CD14-positive monocyte (primary cell): ENCODE data around the gene IGFBP2. TPM values are rescaled to one million over a fixed set of nuclear protein-coding genes. Genes with fewer than 3 reads are reported as not detected.

ENCODE experiments used
- DNase-seq, 3 donors: peaks; one replicate each; pipeline ENCODE4 v3.0.0-alpha.2; 2011 to 2022
- H2AFZ ChIP-seq: 2 replicates; pipeline ENCODE4 v1.6.0; 2012; ENCODE audit warnings: mild to moderate bottlenecking, low read depth, low read length, inconsistent platforms; ENCODE audit not compliant: insufficient read depth, poor library complexity, severe bottlenecking
- H3K27ac ChIP-seq, 2 donors: 1 replicate in 1 of 2; 2 replicates in 1 of 2; pipeline ENCODE4 v1.5.1; 2012 to 2013; ENCODE audit warnings: low read length in 2 of 2, control low read depth in 1 of 2, inconsistent platforms in 1 of 2, low read depth in 1 of 2, mild to moderate bottlenecking in 1 of 2
- H3K27me3 ChIP-seq, 2 donors: one replicate each; pipeline versions ENCODE4 v1.6.0 to v1.6.1; 2011 to 2013; ENCODE audit warnings: low read length in 2 of 2; ENCODE audit not compliant: control insufficient read depth in 2 of 2, insufficient read depth in 2 of 2
- H3K36me3 ChIP-seq, 2 donors: replicated peaks in 1 of 2; 1 replicate in 1 of 2; 2 replicates in 1 of 2; pipeline versions ENCODE4 v1.5.1 to v1.6.1; 2012 to 2013; ENCODE audit warnings: low read length in 2 of 2, control low read depth in 1 of 2, inconsistent platforms in 1 of 2, mild to moderate bottlenecking in 1 of 2; ENCODE audit not compliant: insufficient read depth in 2 of 2, control insufficient read depth in 1 of 2
- H3K4me1 ChIP-seq, 2 donors: 1 replicate in 1 of 2; 2 replicates in 1 of 2; pipeline versions ENCODE4 v1.5.1 to v1.6.1; 2012 to 2013; ENCODE audit warnings: low read length in 2 of 2, control low read depth in 1 of 2, inconsistent platforms in 1 of 2, mild to moderate bottlenecking in 1 of 2, moderate library complexity in 1 of 2; ENCODE audit not compliant: insufficient read depth in 2 of 2, control insufficient read depth in 1 of 2
- H3K4me2 ChIP-seq: replicated peaks from 2 replicates; pipeline ENCODE3; 2012; ENCODE audit warnings: low read length, moderate library complexity, mild to moderate bottlenecking; ENCODE audit not compliant: poor library complexity, severe bottlenecking; ENCODE audit errors: extremely low read depth
- H3K4me3 ChIP-seq, 3 experiments: fragments of 200-600 bp in 1 of 3; sonication (generic) in 1 of 3; replicated peaks in 1 of 3; 1 replicate in 2 of 3; 2 replicates in 1 of 3; pipeline ENCODE4 v1.5.1; 2011 to 2013; ENCODE audit warnings: low read length in 3 of 3, mild to moderate bottlenecking in 3 of 3, control low read depth in 2 of 3, low read depth in 2 of 3, inconsistent platforms in 1 of 3, moderate library complexity in 1 of 3
- H3K79me2 ChIP-seq: 2 replicates; pipeline ENCODE4 v1.6.0; 2012; ENCODE audit warnings: mild to moderate bottlenecking, control low read depth, inconsistent platforms, low read length, moderate library complexity; ENCODE audit not compliant: insufficient read depth
- H3K9ac ChIP-seq: 2 replicates; pipeline ENCODE4 v1.6.0; 2017; ENCODE audit warnings: low read length, mild to moderate bottlenecking; ENCODE audit not compliant: insufficient read depth, poor library complexity, severe bottlenecking
- H3K9me3 ChIP-seq, 2 donors: replicated peaks in 1 of 2; 1 replicate in 1 of 2; 2 replicates in 1 of 2; pipeline versions ENCODE4 v1.5.1 to v1.6.1; 2012 to 2013; ENCODE audit warnings: low read length in 2 of 2, control low read depth in 1 of 2; ENCODE audit not compliant: control insufficient read depth in 1 of 2, insufficient read depth in 1 of 2
- H4K20me1 ChIP-seq: 2 replicates; pipeline ENCODE4 v1.6.0; 2012; ENCODE audit warnings: mild to moderate bottlenecking, low read length, control low read depth, moderate library complexity; ENCODE audit not compliant: insufficient read depth
- H3K27ac Mint-ChIP-seq, 7 donors: one replicate each; pipeline ENCODE4 v1.8.0; 2020; ENCODE audit warnings: mild to moderate bottlenecking in 7 of 7, mixed read lengths in 7 of 7, moderate library complexity in 6 of 7, inconsistent platforms in 2 of 7
- H3K27me3 Mint-ChIP-seq, 3 donors: one replicate each; pipeline ENCODE4 v1.8.0; 2021 to 2022; ENCODE audit warnings: low read depth in 3 of 3, mild to moderate bottlenecking in 3 of 3, mixed read lengths in 3 of 3, moderate library complexity in 3 of 3, inconsistent platforms in 1 of 3
- H3K36me3 Mint-ChIP-seq, 2 donors: one replicate each; pipeline ENCODE4 v1.8.0; 2020; ENCODE audit warnings: mixed read lengths in 2 of 2, inconsistent platforms in 1 of 2, mild to moderate bottlenecking in 1 of 2
- H3K4me1 Mint-ChIP-seq: one replicate; pipeline ENCODE4 v1.8.0; 2020; ENCODE audit warnings: mild to moderate bottlenecking, mixed read lengths
- H3K4me3 Mint-ChIP-seq, 2 donors: one replicate each; pipeline ENCODE4 v1.8.0; 2020; ENCODE audit warnings: mild to moderate bottlenecking in 2 of 2, mixed read lengths in 2 of 2, moderate library complexity in 1 of 2
- H3K9me3 Mint-ChIP-seq, 7 donors: one replicate each; pipeline ENCODE4 v1.8.0; 2020 to 2022; ENCODE audit warnings: mixed read lengths in 7 of 7, mild to moderate bottlenecking in 6 of 7, moderate library complexity in 6 of 7, inconsistent platforms in 2 of 7
- CTCF ChIP-seq: fragments of 200-600 bp; IDR thresholded peaks from one replicate; pipeline ENCODE4 v1.8.0; 2022; ENCODE audit warnings: antibody characterized with exemption, mild to moderate bottlenecking
- WGBS: methylation state at CpG from one replicate; pipeline ENCODE4 v1.1.5; 2013; ENCODE audit warnings: missing lambda C conversion rate; ENCODE audit not compliant: insufficient coverage; 5-methylcytosine and 5-hydroxymethylcytosine counted together
- intact Hi-C, 2 donors: fragments of 100-400 bp; cut with micrococcal nuclease; formaldehyde crosslinking; loops; one replicate each; pipeline versions ENCODE4 v1.15.0 to v1.15.1; 2023
- polyA plus RNA-seq, 3 donors: library from polyadenylated mRNA; depleted of rRNA in 1 of 3; unstranded in 2 of 3; stranded (reverse) in 1 of 3; fragments of 300-500 nt in 2 of 3; fragments of >200 nt in 1 of 3; fragmentation: Illumina TruSeq in 2 of 3; gene quantifications; 1 replicate in 2 of 3; 2 replicates in 1 of 3; pipeline ENCODE4 v1.2.3, GENCODE V29; 2012 to 2021

Gene IGFBP2
- polyA plus RNA-seq, 3 donors: 1.6 TPM; not detected in 2

GRCh38 chr2:216584112-216584511, 49.1 kb upstream of the IGFBP2 start:
- H3K9me3 ChIP-seq: no peaks in the 10 kb centered on the region
- 100% methylated on average over 3 of the region's 8 CpGs for WGBS
- H3K4me1 Mint-ChIP-seq: no peaks in the 10 kb centered on the region
- H3K79me2 ChIP-seq: no peaks in the 10 kb centered on the region
- no peaks in the 10 kb centered on the region for H3K4me1 ChIP-seq
- H3K4me3 Mint-ChIP-seq: no peak overlapping the region
- no peaks in the 10 kb centered on the region for H4K20me1 ChIP-seq
- no peak overlapping the region for H3K9ac ChIP-seq
- H3K4me3 ChIP-seq: no peak overlapping the region
- no peaks in the 10 kb centered on the region for H3K27me3 ChIP-seq
- peaks cover 0 to 3% (median 2%) of the 10 kb centered on the region in 7 donors for H3K9me3 Mint-ChIP-seq
- H3K27me3 Mint-ChIP-seq: peaks cover 10 to 13% (median 12%) of the 10 kb centered on the region in 3 donors
- H3K36me3 Mint-ChIP-seq: no peaks in the 10 kb centered on the region
- H3K27ac ChIP-seq: no peak overlapping the region
- TF ChIP-seq CTCF: no peak
- H2AFZ ChIP-seq: no peak overlapping the region
- intact Hi-C loops: no loop called here
- H3K36me3 ChIP-seq: no peaks in the 10 kb centered on the region
- H3K4me2 ChIP-seq: no peak overlapping the region
- no peak for DNase-seq
- no peak overlapping the region for H3K27ac Mint-ChIP-seq

GRCh38 chr2:216585441-216585840, 47.8 kb upstream of the IGFBP2 start:
- Histone ChIP-seq H3K36me3 (no peaks in the 10 kb centered on the region), H3K4me3 (no peak overlapping the region), H3K27me3 (no peaks in the 10 kb centered on the region), H3K4me1 (no peaks in the 10 kb centered on the region), H3K79me2 (no peaks in the 10 kb centered on the region), H3K4me2 (no peak overlapping the region), H4K20me1 (no peaks in the 10 kb centered on the region), H3K9ac (no peak overlapping the region), H3K9me3 (no peaks in the 10 kb centered on the region), H3K27ac (no peak overlapping the region), H2AFZ (no peak overlapping the region)
- H3K27me3 Mint-ChIP-seq: peaks cover 7 to 11% (median 10%) of the 10 kb centered on the region in 3 donors
- H3K36me3 Mint-ChIP-seq: no peaks in the 10 kb centered on the region
- peaks cover 0 to 3% (median 2%) of the 10 kb centered on the region in 7 donors for H3K9me3 Mint-ChIP-seq
- intact Hi-C loops: no loop called here
- H3K4me3 Mint-ChIP-seq: no peak overlapping the region
- H3K4me1 Mint-ChIP-seq: no peaks in the 10 kb centered on the region
- peak overlapping the region in 1 of 7 donors; percentile 46 for H3K27ac Mint-ChIP-seq
- no CpG with 5 or more reads among the region's 1 CpG for WGBS
- no peak for TF ChIP-seq CTCF
- DNase-seq: no peak
